GM13976 (cell line): ENCODE measurements around the gene DPEP2.
"Not testable (repeated sequence)": the region's sequence is repeated elsewhere in the genome, so short reads cannot be mapped to it uniquely, and the experiment has no call there.

Experiments used
- DNase-seq: peaks from one replicate; pipeline ENCODE4 v3.0.0; 2012; ENCODE audit warnings: low spot score
- in situ Hi-C: fragments of 300-500 bp; cut with MboI; formaldehyde crosslinking; loops from one replicate; pipeline ENCODE4 v1.12.0; 2022; ENCODE audit warnings: low sequenced_read_pairs, mixed read lengths, inconsistent platforms; ENCODE audit not compliant: unreplicated experiment
- TF ChIP-seq, protein P1 (sequence below): IDR thresholded peaks from 2 replicates; pipeline ENCODE4 v1.5.1; 2012; ENCODE audit warnings: borderline replicate concordance, mild to moderate bottlenecking; ENCODE audit not compliant: insufficient read depth; ENCODE audit errors: extremely low read depth, missing control alignments, control extremely low read depth

The DPEP2 gene

DNA sequence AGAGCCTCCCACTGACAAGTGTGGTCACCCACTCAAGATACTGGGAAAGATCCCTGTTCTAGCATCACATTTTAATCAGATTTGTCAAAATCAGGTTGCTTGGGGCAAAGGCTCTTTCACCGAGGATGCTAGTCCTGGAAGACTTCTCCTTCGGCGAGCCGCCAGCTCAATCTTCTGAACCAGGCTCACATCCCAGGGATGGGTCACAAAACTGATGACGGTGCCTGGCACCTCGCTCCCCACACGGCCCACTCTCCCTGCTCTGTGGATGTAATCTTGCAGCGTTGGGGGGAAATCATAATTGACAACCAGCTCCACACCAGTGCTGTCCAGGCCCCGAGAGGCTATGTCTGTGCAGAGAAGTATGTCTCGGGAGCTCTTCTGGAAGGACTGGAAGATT, 22.2 kb upstream of the DPEP2 start:
- DNase-seq, result no peak
- in situ Hi-C loops, result no loop called here
- TF ChIP-seq, protein P1, sequence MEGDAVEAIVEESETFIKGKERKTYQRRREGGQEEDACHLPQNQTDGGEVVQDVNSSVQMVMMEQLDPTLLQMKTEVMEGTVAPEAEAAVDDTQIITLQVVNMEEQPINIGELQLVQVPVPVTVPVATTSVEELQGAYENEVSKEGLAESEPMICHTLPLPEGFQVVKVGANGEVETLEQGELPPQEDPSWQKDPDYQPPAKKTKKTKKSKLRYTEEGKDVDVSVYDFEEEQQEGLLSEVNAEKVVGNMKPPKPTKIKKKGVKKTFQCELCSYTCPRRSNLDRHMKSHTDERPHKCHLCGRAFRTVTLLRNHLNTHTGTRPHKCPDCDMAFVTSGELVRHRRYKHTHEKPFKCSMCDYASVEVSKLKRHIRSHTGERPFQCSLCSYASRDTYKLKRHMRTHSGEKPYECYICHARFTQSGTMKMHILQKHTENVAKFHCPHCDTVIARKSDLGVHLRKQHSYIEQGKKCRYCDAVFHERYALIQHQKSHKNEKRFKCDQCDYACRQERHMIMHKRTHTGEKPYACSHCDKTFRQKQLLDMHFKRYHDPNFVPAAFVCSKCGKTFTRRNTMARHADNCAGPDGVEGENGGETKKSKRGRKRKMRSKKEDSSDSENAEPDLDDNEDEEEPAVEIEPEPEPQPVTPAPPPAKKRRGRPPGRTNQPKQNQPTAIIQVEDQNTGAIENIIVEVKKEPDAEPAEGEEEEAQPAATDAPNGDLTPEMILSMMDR, result no peak

DNA sequence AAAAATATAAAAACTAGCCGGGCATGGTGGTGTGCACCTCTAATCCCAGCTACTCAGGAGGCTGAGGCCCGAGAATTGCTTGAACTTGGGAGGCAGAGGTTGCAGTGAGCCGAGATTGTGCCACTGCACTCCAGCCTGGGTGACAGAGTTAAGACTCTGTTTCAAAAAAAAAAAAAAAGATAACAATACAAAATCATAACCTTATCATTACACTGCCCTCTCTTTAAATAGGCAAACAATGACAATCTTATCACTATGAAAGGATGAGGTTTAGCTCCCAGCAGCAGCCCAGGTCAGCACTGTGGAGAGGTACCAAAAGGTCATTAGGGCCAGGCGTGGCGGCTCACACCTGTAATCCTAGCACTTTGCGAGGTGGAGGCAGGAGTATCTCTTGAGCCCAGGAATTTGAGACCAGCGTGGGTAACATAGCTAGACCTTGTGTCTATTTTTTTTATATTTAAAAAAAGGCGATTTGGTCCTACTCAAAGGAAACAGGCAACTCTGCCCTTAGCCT, 19.9 kb upstream of the DPEP2 start:
- in situ Hi-C loops, result no loop called here
- no peak for DNase-seq
- TF ChIP-seq, protein P1, result no peak

DNA sequence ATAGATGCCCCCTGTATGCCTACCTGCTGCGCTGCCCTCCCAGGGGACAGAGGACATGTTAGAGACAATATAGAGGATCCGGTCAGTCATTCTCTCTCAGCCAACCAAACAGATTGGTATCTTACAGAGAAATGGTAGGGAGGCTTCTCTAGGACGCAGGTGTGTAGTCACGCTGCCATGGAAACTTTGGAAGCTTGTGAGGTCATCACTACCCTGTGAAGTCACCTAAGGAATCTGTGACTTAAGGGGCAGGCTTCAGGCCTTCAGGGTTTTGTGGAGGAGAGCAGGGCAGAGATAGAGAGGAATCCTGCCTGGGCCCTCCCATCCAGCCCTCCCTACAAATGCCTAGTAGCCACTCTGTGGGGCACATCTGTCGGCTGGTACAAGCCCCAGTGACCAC, 16.4 kb upstream of the DPEP2 start, which contains the start of gene DPEP2NB:
DPEP2NB (minus strand) TSS at position 231 of the 400 bp plus-strand sequence; CDS start at position 90, 141 bp downstream.
- in situ Hi-C loops, result no loop called here
- DNase-seq, result no peak
- TF ChIP-seq, protein P1, result no peak

DNA sequence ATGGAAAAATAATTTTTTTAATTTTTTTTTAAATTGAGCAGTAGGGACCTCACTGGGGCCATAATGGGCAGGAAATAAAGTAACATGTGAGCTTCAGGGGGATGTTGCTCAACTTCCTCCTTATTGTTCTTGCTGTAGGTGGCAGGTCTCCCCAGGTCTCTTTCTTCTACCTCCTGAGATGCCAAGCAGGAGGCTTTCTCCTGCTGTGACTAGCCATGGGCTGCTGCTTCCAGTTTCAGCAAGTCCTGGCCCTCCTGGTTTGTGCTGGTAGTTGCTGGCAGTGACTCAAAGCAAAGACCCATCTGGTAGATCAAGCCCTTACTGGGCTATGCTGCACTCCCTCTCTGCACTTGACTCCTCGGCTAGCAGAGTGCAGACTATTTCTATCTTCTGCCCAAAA, 14.2 kb upstream of the DPEP2 start:
- TF ChIP-seq, protein P1, result no peak
- in situ Hi-C loops, result no loop called here
- DNase-seq, result no peak

DNA sequence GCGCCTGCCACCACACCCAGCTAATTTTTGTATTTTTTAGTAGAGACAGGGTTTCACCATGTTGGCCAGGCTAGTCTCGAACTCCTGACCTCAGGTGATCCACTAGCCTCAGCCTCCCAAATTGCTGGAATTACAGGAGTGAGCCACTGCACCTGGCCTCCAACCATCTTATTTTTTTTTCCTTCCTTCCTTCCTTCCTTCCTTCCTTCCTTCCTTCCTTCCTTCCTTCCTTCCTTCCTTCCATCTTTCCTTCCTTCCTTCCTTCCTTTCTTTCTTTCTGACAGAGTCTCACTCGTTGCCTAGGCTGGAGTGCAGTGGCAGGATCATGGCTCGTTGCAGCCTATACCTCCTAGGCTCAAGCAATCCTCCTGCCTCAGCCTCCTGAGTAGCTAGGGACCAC, 10.6 kb upstream of the DPEP2 start:
- DNase-seq, in situ Hi-C loops: not testable (repeated sequence)

DNA sequence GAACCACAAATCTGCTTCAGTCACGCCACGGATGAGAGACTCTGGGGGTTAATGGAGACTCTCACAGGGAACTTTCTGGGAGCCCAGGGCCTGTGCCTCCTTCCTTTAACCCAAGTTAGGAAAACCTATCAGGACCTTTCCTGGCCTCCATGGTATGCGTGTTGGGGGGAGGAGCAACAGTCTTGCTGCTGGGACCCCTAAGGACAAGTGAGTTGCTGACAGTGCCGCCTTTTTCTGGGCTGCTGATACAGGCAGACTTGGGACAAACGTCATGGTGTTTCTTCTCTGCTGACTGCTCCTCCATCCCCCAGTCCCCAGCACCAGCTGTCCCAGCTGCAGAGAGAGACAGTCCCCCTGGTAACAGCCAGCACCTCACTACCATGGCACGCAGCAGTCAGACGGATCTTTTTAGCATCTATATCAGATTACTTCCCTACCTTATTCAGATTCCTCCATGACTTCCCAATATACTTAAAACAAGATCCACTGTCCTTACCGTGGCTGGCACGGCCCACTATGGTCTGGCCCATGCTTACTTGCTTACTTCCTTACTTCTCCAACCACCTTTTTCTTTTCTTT, 10.0 kb upstream of the DPEP2 start:
- TF ChIP-seq, protein P1, result no peak
- no peak for DNase-seq
- in situ Hi-C loops, result no loop called here

DNA sequence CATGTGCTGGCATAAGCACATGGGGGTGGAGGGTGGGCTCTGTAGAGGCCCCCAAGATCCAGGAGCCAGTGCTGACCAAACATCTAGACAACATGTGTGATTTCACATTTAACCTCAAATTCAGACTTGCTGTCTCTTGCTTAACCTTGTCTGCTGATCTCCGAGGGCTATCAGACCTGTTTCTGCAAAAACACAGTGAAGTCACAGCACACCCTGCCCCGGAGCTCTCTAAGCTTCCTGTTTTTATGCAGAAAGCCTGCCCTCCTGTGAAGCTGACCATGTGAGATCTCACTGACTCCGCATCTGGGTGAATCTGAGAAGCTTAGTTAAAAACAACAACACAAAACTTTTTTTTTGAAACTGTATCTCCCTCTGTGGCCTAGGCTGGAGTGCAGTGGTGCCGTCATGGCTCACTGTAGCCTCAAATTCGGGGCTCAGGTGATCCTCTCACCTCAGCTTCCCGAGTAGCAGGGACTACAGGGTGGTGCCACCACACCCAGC, 6.6 kb upstream of the DPEP2 start:
- TF ChIP-seq, protein P1, result no peak
- no peak for DNase-seq
- in situ Hi-C loops, result no loop called here
